HL-60 (cell line): ENCODE measurements around the gene PARP2.
A peak's percentile ranks its signal among the peaks of the same experiment; 100 is the strongest.

Source experiments
- DNase-seq, 2 experiments: peaks; one replicate each; pipeline ENCODE4 v3.0.0-alpha.2; 2010 to 2020; ENCODE audit warnings: low read depth in 1 of 2, low spot score in 1 of 2
- H3K27ac ChIP-seq: fragments of 250-450 bp; sonication (Bioruptor Pico); replicated peaks from 2 replicates; pipeline ENCODE4 v1.5.1; 2020; ENCODE audit warnings: mild to moderate bottlenecking, moderate library complexity
- H3K27me3 ChIP-seq: fragments of 250-450 bp; sonication (Bioruptor Pico); 2 replicates; pipeline ENCODE4 v1.5.1; 2021; ENCODE audit warnings: mild to moderate bottlenecking, moderate library complexity; ENCODE audit not compliant: insufficient read depth, poor library complexity, severe bottlenecking
- H3K4me3 ChIP-seq: replicated peaks from 2 replicates; pipeline ENCODE4 v1.5.1; 2011; ENCODE audit warnings: mild to moderate bottlenecking, control low read depth, low read length; ENCODE audit not compliant: insufficient read depth
- GABPA ChIP-seq: IDR thresholded peaks from 2 replicates; pipeline ENCODE4 v1.6.1; 2012; ENCODE audit warnings: low read depth
- POLR2AphosphoS5 ChIP-seq: IDR thresholded peaks from 2 replicates; pipeline ENCODE4 v1.6.1; 2012; ENCODE audit warnings: low read depth
- SPI1 ChIP-seq: IDR thresholded peaks from 2 replicates; pipeline ENCODE4 v1.6.1; 2012; ENCODE audit warnings: low read depth, mild to moderate bottlenecking, borderline replicate concordance
- TF ChIP-seq, protein P1 (sequence below): IDR thresholded peaks from one replicate; pipeline ENCODE4 v1.5.1; 2011; ENCODE audit warnings: low read length, control low read depth, inconsistent platforms; ENCODE audit not compliant: insufficient read depth
- TF ChIP-seq, protein P2 (sequence below): IDR thresholded peaks from 2 replicates; pipeline ENCODE4 v1.6.1; 2012; ENCODE audit warnings: low read depth; ENCODE audit not compliant: insufficient replicate concordance

The PARP2 gene

DNA sequence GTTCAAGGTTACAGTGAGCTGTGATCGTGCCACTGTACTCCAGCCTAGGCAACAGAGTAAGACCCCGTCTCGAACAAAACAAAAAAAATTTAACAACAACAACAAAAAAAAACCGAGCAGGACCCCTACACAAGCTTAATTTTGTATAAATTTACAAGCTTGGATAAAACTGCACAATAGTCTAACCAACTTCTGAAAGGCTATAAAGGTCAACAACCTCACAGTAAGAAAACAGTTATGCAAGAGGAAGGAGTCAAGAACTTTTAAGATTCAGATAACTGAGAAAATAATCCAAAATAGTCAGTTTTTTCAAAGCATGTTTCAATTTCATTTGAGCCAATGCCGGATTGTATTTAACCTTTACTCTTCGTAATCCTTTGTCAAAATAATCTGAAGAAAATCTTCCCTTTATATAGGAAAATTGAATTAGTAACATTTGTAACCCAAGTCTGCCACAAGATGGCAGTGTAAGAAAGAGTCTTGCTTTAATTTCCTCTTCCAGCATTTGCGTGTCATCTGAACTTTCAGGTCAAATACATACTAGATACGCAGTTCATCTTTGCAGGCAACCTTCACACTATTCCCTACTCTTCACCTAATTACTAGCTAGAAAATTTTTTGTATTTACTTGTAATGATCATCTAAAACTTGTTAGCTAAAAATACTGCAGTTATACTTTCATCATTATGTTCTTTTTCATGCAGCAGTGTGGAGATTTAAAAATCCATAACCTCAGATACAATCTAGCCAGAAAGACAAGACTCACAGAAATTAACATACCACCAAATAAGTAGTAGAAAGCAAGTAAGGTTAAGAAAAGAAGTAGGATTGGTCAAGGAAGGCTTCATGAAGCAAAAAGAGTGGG is 16.2 kb upstream of the PARP2 start:
- Histone ChIP-seq H3K27me3 (no peaks in the 10 kb centered on the region), H3K4me3 (no peak overlapping the region), H3K27ac (no peak overlapping the region)
- TF ChIP-seq GABPA: no peak
- TF ChIP-seq, protein P1, sequence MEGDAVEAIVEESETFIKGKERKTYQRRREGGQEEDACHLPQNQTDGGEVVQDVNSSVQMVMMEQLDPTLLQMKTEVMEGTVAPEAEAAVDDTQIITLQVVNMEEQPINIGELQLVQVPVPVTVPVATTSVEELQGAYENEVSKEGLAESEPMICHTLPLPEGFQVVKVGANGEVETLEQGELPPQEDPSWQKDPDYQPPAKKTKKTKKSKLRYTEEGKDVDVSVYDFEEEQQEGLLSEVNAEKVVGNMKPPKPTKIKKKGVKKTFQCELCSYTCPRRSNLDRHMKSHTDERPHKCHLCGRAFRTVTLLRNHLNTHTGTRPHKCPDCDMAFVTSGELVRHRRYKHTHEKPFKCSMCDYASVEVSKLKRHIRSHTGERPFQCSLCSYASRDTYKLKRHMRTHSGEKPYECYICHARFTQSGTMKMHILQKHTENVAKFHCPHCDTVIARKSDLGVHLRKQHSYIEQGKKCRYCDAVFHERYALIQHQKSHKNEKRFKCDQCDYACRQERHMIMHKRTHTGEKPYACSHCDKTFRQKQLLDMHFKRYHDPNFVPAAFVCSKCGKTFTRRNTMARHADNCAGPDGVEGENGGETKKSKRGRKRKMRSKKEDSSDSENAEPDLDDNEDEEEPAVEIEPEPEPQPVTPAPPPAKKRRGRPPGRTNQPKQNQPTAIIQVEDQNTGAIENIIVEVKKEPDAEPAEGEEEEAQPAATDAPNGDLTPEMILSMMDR: peak; percentile 56
- DNase-seq: peak in 1 of 2 experiments; percentile 53

DNA sequence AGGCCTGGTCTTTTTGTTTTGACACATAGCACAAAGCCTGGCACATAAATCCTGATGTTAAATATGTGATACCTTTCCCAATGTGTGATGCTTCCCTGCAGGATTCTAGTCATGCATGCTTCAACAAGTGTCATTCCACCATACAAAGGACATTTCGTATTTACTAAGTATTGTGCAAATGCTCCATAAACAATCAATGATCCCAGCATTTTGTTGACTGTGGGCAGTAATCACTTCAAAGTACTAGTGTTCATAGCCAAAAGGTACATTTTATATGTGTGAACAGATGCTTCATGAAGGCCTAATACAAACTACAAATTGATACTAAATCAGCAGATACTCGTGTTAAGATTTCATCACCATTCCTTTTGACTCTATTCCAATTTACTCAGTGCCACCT is 14.7 kb upstream of the PARP2 start:
- H3K4me3 ChIP-seq: no peak overlapping the region
- TF ChIP-seq SPI1 (no peak), POLR2AphosphoS5 (no peak), GABPA (no peak)
- TF ChIP-seq, protein P2, sequence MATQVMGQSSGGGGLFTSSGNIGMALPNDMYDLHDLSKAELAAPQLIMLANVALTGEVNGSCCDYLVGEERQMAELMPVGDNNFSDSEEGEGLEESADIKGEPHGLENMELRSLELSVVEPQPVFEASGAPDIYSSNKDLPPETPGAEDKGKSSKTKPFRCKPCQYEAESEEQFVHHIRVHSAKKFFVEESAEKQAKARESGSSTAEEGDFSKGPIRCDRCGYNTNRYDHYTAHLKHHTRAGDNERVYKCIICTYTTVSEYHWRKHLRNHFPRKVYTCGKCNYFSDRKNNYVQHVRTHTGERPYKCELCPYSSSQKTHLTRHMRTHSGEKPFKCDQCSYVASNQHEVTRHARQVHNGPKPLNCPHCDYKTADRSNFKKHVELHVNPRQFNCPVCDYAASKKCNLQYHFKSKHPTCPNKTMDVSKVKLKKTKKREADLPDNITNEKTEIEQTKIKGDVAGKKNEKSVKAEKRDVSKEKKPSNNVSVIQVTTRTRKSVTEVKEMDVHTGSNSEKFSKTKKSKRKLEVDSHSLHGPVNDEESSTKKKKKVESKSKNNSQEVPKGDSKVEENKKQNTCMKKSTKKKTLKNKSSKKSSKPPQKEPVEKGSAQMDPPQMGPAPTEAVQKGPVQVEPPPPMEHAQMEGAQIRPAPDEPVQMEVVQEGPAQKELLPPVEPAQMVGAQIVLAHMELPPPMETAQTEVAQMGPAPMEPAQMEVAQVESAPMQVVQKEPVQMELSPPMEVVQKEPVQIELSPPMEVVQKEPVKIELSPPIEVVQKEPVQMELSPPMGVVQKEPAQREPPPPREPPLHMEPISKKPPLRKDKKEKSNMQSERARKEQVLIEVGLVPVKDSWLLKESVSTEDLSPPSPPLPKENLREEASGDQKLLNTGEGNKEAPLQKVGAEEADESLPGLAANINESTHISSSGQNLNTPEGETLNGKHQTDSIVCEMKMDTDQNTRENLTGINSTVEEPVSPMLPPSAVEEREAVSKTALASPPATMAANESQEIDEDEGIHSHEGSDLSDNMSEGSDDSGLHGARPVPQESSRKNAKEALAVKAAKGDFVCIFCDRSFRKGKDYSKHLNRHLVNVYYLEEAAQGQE: no peak
- TF ChIP-seq, protein P1: no peak
- no peak overlapping the region for H3K27ac ChIP-seq
- DNase-seq: no peak
- H3K27me3 ChIP-seq: no peaks in the 10 kb centered on the region

DNA sequence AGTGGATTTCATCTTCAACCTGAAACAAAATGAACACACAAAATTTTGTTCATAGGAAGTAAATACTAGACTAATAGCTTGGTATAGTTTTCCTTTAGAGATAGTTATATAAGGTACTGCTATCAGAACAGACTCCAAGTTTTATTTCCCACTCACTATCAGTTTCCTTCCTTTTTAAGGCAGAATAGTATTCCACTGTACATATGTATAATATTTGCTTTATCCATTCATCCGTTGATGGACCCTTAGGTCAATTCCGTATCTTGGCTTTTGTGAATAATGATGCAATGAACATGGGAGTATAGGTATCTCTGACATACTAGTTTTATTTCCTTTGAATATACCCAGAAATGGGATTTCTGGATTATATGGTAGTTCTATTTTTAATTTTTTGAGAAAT is 14.1 kb upstream of the PARP2 start:
- no peak overlapping the region for H3K4me3 ChIP-seq

DNA sequence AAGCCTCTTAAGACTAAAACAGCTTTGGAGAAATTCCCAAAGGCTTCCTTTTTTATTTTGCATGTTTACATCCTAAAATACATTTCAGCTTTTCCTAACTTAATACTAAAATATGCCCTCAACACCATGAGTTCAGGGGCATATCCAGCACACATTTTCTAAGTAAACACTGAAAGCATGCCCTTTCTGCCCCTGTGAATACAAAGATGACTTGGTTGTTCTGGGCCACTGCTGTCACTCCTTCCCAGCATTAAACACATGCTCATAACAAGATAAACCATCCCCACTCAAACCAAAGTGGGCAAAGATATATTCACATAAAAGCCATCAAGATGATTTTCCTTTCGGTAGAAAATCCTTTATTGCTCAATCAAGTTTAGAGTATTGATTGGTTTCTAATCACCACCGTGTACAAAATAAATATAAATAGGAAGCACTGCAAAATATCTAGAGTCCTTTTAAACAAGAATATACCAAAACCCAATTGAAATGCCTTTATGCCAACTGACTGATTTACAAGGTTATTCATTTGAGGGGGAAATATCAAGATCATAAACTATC is 12.3 kb upstream of the PARP2 start:
- no peak for DNase-seq
- Histone ChIP-seq H3K27me3 (no peaks in the 10 kb centered on the region), H3K4me3 (peak overlapping the region; percentile 52), H3K27ac (no peak overlapping the region)
- TF ChIP-seq GABPA (no peak), POLR2AphosphoS5 (no peak), SPI1 (no peak)
- TF ChIP-seq, protein P1: no peak
- TF ChIP-seq, protein P2: no peak

More for the DNA sequence above, 14.1 kb upstream of the PARP2 start:
- Histone ChIP-seq H3K27me3 (no peaks in the 10 kb centered on the region), H3K27ac (no peak overlapping the region)
- DNase-seq: no peak
- TF ChIP-seq, protein P2: no peak
